ENCODE results near the gene RNF112.

RNF112 gene

DNA sequence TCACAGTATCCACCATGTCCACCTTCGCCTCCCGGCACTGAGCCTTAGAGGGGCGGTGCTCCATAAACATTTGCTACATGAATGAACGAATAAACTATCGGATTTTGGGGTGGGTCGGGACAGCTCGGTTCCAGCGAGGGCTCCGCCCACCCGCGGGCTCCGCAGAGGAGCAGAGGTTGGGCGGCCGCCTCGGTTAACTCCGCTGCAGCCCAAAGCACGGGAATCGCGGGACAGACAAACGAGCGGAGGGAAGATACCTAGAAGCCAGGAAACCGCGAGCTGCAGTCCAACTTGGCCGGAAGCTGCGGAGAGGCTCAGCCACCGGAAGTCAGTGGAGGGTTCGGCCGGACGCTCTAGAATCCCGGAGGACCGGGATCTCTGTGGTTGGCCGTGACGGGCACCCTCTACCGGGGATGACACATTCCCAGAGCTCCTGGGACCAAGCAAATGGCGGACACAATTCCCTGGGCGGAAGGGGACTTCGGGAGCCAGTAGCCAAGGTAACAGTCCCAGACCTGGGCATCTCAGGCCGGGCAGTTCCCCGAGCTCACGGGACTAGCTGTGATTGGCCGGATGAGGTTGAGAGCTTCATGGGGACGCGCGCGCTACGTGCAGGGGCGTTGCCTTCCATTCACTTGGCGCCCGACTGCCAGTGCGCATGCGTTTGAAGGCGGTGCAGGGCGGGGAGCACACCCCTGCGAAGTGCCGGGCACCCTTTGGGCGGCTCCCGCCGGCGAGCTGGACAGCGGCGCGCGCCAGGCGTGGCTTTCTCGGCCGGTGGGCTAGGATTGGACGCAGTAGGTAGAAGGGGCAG lies 33.2 kb upstream of the RNF112 start (continued):
- TF ChIP-seq, protein P1, sequence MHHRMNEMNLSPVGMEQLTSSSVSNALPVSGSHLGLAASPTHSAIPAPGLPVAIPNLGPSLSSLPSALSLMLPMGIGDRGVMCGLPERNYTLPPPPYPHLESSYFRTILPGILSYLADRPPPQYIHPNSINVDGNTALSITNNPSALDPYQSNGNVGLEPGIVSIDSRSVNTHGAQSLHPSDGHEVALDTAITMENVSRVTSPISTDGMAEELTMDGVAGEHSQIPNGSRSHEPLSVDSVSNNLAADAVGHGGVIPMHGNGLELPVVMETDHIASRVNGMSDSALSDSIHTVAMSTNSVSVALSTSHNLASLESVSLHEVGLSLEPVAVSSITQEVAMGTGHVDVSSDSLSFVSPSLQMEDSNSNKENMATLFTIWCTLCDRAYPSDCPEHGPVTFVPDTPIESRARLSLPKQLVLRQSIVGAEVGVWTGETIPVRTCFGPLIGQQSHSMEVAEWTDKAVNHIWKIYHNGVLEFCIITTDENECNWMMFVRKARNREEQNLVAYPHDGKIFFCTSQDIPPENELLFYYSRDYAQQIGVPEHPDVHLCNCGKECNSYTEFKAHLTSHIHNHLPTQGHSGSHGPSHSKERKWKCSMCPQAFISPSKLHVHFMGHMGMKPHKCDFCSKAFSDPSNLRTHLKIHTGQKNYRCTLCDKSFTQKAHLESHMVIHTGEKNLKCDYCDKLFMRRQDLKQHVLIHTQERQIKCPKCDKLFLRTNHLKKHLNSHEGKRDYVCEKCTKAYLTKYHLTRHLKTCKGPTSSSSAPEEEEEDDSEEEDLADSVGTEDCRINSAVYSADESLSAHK (tag by site-specific recombination; IDR thresholded peaks at IDR 0.05): no peak
- TF ChIP-seq ZSCAN30 (tag by site-specific recombination; IDR thresholded peaks at IDR 0.05): peak; percentile 67
- TF ChIP-seq ZFP69B (tag by site-specific recombination; IDR thresholded peaks at IDR 0.05): no peak
- TF ChIP-seq ZNF423 (tag by site-specific recombination; IDR thresholded peaks at IDR 0.05): no peak
- TF ChIP-seq, protein P2, sequence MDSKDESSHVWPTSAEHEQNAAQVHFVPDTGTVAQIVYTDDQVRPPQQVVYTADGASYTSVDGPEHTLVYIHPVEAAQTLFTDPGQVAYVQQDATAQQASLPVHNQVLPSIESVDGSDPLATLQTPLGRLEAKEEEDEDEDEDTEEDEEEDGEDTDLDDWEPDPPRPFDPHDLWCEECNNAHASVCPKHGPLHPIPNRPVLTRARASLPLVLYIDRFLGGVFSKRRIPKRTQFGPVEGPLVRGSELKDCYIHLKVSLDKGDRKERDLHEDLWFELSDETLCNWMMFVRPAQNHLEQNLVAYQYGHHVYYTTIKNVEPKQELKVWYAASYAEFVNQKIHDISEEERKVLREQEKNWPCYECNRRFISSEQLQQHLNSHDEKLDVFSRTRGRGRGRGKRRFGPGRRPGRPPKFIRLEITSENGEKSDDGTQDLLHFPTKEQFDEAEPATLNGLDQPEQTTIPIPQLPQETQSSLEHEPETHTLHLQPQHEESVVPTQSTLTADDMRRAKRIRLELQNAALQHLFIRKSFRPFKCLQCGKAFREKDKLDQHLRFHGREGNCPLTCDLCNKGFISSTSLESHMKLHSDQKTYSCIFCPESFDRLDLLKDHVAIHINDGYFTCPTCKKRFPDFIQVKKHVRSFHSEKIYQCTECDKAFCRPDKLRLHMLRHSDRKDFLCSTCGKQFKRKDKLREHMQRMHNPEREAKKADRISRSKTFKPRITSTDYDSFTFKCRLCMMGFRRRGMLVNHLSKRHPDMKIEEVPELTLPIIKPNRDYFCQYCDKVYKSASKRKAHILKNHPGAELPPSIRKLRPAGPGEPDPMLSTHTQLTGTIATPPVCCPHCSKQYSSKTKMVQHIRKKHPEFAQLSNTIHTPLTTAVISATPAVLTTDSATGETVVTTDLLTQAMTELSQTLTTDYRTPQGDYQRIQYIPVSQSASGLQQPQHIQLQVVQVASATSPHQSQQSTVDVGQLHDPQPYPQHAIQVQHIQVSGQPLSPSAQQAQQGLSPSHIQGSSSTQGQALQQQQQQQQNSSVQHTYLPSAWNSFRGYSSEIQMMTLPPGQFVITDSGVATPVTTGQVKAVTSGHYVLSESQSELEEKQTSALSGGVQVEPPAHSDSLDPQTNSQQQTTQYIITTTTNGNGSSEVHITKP (tag by site-specific recombination; IDR thresholded peaks at IDR 0.05): no peak; the same call in 1 of the 2 replicates
- no peak for TF ChIP-seq ZNF571 (tag by site-specific recombination; IDR thresholded peaks at IDR 0.05)
- TF ChIP-seq BCL11B (tag by site-specific recombination; IDR thresholded peaks at IDR 0.05; ENCODE audit: low read depth): no peak
- peak; percentile 60; the same call in 1 of the 2 replicates for TF ChIP-seq YY2 (tag by site-specific recombination; IDR thresholded peaks at IDR 0.05)
- peak; percentile 74; the same call in 1 of the 2 replicates for TF ChIP-seq ZNF2 (tag by site-specific recombination; IDR thresholded peaks at IDR 0.05)
- TF ChIP-seq, protein P3, sequence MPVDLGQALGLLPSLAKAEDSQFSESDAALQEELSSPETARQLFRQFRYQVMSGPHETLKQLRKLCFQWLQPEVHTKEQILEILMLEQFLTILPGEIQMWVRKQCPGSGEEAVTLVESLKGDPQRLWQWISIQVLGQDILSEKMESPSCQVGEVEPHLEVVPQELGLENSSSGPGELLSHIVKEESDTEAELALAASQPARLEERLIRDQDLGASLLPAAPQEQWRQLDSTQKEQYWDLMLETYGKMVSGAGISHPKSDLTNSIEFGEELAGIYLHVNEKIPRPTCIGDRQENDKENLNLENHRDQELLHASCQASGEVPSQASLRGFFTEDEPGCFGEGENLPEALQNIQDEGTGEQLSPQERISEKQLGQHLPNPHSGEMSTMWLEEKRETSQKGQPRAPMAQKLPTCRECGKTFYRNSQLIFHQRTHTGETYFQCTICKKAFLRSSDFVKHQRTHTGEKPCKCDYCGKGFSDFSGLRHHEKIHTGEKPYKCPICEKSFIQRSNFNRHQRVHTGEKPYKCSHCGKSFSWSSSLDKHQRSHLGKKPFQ (tag by site-specific recombination; IDR thresholded peaks at IDR 0.05): no peak
- no peak for TF ChIP-seq ZNF214 (tag by site-specific recombination; IDR thresholded peaks at IDR 0.05; ENCODE audit: borderline replicate concordance)
- TF ChIP-seq ZNF155 (tag by site-specific recombination; IDR thresholded peaks at IDR 0.05): no peak
- TF ChIP-seq ZNF530 (tag by site-specific recombination; IDR thresholded peaks at IDR 0.05; ENCODE audit: low read depth): no peak
- TF ChIP-seq ZNF830 (tag by site-specific recombination; IDR thresholded peaks at IDR 0.05; ENCODE audit: low read depth): no peak
- TF ChIP-seq, protein P4, sequence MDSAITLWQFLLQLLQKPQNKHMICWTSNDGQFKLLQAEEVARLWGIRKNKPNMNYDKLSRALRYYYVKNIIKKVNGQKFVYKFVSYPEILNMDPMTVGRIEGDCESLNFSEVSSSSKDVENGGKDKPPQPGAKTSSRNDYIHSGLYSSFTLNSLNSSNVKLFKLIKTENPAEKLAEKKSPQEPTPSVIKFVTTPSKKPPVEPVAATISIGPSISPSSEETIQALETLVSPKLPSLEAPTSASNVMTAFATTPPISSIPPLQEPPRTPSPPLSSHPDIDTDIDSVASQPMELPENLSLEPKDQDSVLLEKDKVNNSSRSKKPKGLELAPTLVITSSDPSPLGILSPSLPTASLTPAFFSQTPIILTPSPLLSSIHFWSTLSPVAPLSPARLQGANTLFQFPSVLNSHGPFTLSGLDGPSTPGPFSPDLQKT (IDR thresholded peaks at IDR 0.05; ENCODE audit: borderline replicate concordance, low read depth, low read length): peak; percentile 83; the same call in 1 of the 2 replicates
- TF ChIP-seq ZNF16 (tag by site-specific recombination; IDR thresholded peaks at IDR 0.05; ENCODE audit: low read depth): no peak
- no peak for TF ChIP-seq ZNF23 (tag by site-specific recombination; IDR thresholded peaks at IDR 0.05; ENCODE audit: borderline replicate concordance)
- TF ChIP-seq ZNF146 (tag by site-specific recombination; IDR thresholded peaks at IDR 0.05): no peak
- peak; percentile 86 for TF ChIP-seq ZNF629 (tag by site-specific recombination; IDR thresholded peaks at IDR 0.05)
- TF ChIP-seq ZNF600 (tag by site-specific recombination; IDR thresholded peaks at IDR 0.05): peak; percentile 71; the same call in 1 of the 2 replicates
- TF ChIP-seq ZNF560 (tag by site-specific recombination; IDR thresholded peaks at IDR 0.05; ENCODE audit: borderline replicate concordance): no peak
- TF ChIP-seq, protein P5, sequence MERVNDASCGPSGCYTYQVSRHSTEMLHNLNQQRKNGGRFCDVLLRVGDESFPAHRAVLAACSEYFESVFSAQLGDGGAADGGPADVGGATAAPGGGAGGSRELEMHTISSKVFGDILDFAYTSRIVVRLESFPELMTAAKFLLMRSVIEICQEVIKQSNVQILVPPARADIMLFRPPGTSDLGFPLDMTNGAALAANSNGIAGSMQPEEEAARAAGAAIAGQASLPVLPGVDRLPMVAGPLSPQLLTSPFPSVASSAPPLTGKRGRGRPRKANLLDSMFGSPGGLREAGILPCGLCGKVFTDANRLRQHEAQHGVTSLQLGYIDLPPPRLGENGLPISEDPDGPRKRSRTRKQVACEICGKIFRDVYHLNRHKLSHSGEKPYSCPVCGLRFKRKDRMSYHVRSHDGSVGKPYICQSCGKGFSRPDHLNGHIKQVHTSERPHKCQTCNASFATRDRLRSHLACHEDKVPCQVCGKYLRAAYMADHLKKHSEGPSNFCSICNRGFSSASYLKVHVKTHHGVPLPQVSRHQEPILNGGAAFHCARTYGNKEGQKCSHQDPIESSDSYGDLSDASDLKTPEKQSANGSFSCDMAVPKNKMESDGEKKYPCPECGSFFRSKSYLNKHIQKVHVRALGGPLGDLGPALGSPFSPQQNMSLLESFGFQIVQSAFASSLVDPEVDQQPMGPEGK (tag by site-specific recombination; IDR thresholded peaks at IDR 0.05): peak; percentile 77
- no peak for TF ChIP-seq ZNF311 (tag by site-specific recombination; IDR thresholded peaks at IDR 0.05; ENCODE audit: borderline replicate concordance)
- no peak for TF ChIP-seq HOXD13 (CRISPR knock-in tag; IDR thresholded peaks at IDR 0.05; ENCODE audit: borderline replicate concordance)
- TF ChIP-seq ZNF302 (tag by site-specific recombination; IDR thresholded peaks at IDR 0.05; ENCODE audit: low read depth): no peak
- no peak for TF ChIP-seq RBAK (tag by site-specific recombination; IDR thresholded peaks at IDR 0.05)
- TF ChIP-seq ZNF610 (tag by site-specific recombination; IDR thresholded peaks at IDR 0.05; ENCODE audit: borderline replicate concordance): no peak
- no peak for TF ChIP-seq ZNF10 (tag by site-specific recombination; IDR thresholded peaks at IDR 0.05)
- no peak for TF ChIP-seq ZNF548 (tag by site-specific recombination; IDR thresholded peaks at IDR 0.05)
- no peak for TF ChIP-seq ZNF48 (tag by site-specific recombination; IDR thresholded peaks at IDR 0.05)

Data from HEK293 (cell line).